K562 (cell line): Measurements from ENCODE around the gene AGMO. TPM values are rescaled to one million over a fixed set of nuclear protein-coding genes. Genes with fewer than 3 reads are reported as not detected.

Source experiments
- ATAC-seq: fragments of 200-7000 bp; cut with Tn5 transposase; 3 replicates; pipeline ENCODE4 v1.9.1; 2020; ENCODE audit warnings: moderate library complexity
- BruUV-seq: library from RNA; stranded (reverse); fragments of 400-500 nt; replicated peaks from 2 replicates; lab custom pipeline; 2021; lab: Mats Ljungman, UMichigan
- CTCF ChIA-PET: fragments of 300-600 bp; formaldehyde crosslinking; extraction: SDS; loops from one replicate; lab custom pipeline; 2021; ENCODE audit warnings: low intra/inter-chr PET ratio; lab: Yijun Ruan, JAX
- POLR2A ChIA-PET: fragments of 300-600, 350-650 bp; sonication (Branson Sonifier 250); formaldehyde crosslinking; extraction: SDS; loops from one replicate; lab custom pipeline; 2021; ENCODE audit warnings: antibody characterized with exemption, inconsistent platforms; lab: Yijun Ruan, JAX
- DNase-seq, 4 experiments: peaks; one replicate each; pipeline versions ENCODE4 v3.0.0 to v3.0.0-alpha.2; 2011 to 2018; ENCODE audit warnings: low spot score in 3 of 4, mixed read lengths in 3 of 4; ENCODE audit errors: extremely low read depth in 1 of 4
- FAIRE-seq: peaks from 2 replicates; lab custom pipeline; 2011; peaks lifted over from hg19 to GRCh38; lab: Jason Lieb, UNC
- H2AFZ ChIP-seq: 2 replicates; pipeline ENCODE4 v1.6.0; 2011; ENCODE audit warnings: low read depth, low read length, control low read depth, inconsistent platforms
- H3K27ac ChIP-seq: fragments of 200-600 bp; 3 replicates; pipeline ENCODE4 v1.8.0; 2011; ENCODE audit warnings: low read depth, mild to moderate bottlenecking, control low read depth, inconsistent platforms, low read length, moderate library complexity, mixed read lengths; ENCODE audit errors: extremely low read depth
- H3K27me3 ChIP-seq, 2 experiments: fragments of 300-600 bp in 1 of 2; 2 replicates in 1 of 2; 3 replicates in 1 of 2; pipeline versions ENCODE4 v1.6.0 to v1.8.0; 2011; ENCODE audit warnings: inconsistent platforms in 2 of 2, low read length in 2 of 2, mild to moderate bottlenecking in 1 of 2, mixed read lengths in 1 of 2, moderate library complexity in 1 of 2; ENCODE audit not compliant: control insufficient read depth in 2 of 2, insufficient read depth in 2 of 2
- H3K36me3 ChIP-seq: fragments of 300-600 bp; 3 replicates; pipeline ENCODE4 v1.8.0; 2011; ENCODE audit warnings: mild to moderate bottlenecking, low read length, inconsistent platforms; ENCODE audit not compliant: control insufficient read depth, insufficient read depth
- H3K4me1 ChIP-seq, 2 experiments: fragments of 200-600 bp in 1 of 2; replicated peaks in 1 of 2; 2 replicates in 1 of 2; 3 replicates in 1 of 2; pipeline versions ENCODE4 v1.5.1 to v1.8.0; 2011; ENCODE audit warnings: inconsistent platforms in 2 of 2, low read length in 2 of 2, mild to moderate bottlenecking in 1 of 2, mixed read lengths in 1 of 2, moderate library complexity in 1 of 2; ENCODE audit not compliant: control insufficient read depth in 2 of 2, insufficient read depth in 2 of 2
- H3K4me2 ChIP-seq: 2 replicates; pipeline ENCODE4 v1.6.1; 2011; ENCODE audit warnings: low read length, control low read depth, inconsistent platforms, mixed read lengths; ENCODE audit not compliant: insufficient read depth
- H3K4me3 ChIP-seq: fragments of 200-600 bp; sonication (generic), shearing (Covaris generic); 2 replicates; pipeline ENCODE4 v1.5.1; 2016; ENCODE audit warnings: control low read depth, inconsistent platforms
- H3K79me2 ChIP-seq: fragments of 200-600 bp; 3 replicates; pipeline ENCODE4 v1.8.0; 2011; ENCODE audit warnings: low read length, inconsistent platforms; ENCODE audit not compliant: control insufficient read depth, insufficient read depth
- H3K9ac ChIP-seq, 2 experiments: 2 replicates each; pipeline versions ENCODE4 v1.6.0 to v1.6.1; 2011; ENCODE audit warnings: low read depth in 2 of 2, low read length in 2 of 2, control low read depth in 1 of 2, inconsistent platforms in 1 of 2, mild to moderate bottlenecking in 1 of 2, mixed read lengths in 1 of 2; ENCODE audit not compliant: insufficient read depth in 1 of 2
- H3K9me1 ChIP-seq: one replicate; pipeline ENCODE4 v1.6.0; 2011; ENCODE audit warnings: inconsistent platforms, mild to moderate bottlenecking, low read length, moderate library complexity; ENCODE audit not compliant: control insufficient read depth, insufficient read depth
- H3K9me3 ChIP-seq: replicated peaks from 2 replicates; pipeline ENCODE4 v1.5.1; 2011; ENCODE audit warnings: low read depth, low read length, inconsistent platforms; ENCODE audit not compliant: control insufficient read depth, insufficient read depth
- H4K20me1 ChIP-seq: replicated peaks from 2 replicates; pipeline ENCODE4 v1.6.1; 2011; ENCODE audit warnings: low read length, inconsistent platforms, mixed read lengths; ENCODE audit not compliant: control insufficient read depth, insufficient read depth
- BMI1 ChIP-seq: fragments of 150-350 bp; IDR thresholded peaks from 2 replicates; pipeline ENCODE4 v1.6.1; 2014; ENCODE audit warnings: low read length
- C11orf30 ChIP-seq: fragments of 450-650 bp; IDR thresholded peaks from 2 replicates; pipeline ENCODE4 v1.6.1; 2016; ENCODE audit warnings: low read depth, mild to moderate bottlenecking
- IFI16 ChIP-seq: fragments of 250-450 bp; sonication (Bioruptor Pico); IDR thresholded peaks from 2 replicates; pipeline ENCODE4 v2.1.2; 2022; ENCODE audit warnings: mild to moderate bottlenecking, inconsistent platforms
- MAFF ChIP-seq: IDR thresholded peaks from 2 replicates; pipeline ENCODE4 v1.6.1; 2012; ENCODE audit warnings: low read length, improper control_type of control experiment
- MAFG ChIP-seq: fragments of 450-650 bp; conservative IDR thresholded peaks from 2 replicates; pipeline ENCODE4 v1.6.1; 2016; ENCODE audit warnings: missing genetic modification characterization, missing compliant biosample characterization
- MAFK ChIP-seq: IDR thresholded peaks from 2 replicates; pipeline ENCODE4 v1.6.1; 2011; ENCODE audit warnings: low read length, improper control_type of control experiment
- RCOR1 ChIP-seq, 2 experiments: IDR thresholded peaks; 2 replicates each; pipeline ENCODE4 v1.6.1; 2012; ENCODE audit warnings: low read depth in 2 of 2, low read length in 2 of 2, borderline replicate concordance in 1 of 2, improper control_type of control experiment in 1 of 2
- THRAP3 ChIP-seq: fragments of 450-650 bp; IDR thresholded peaks from 2 replicates; pipeline ENCODE4 v1.6.1; 2016; ENCODE audit warnings: mild to moderate bottlenecking, inconsistent platforms, borderline replicate concordance
- ZNF316 ChIP-seq: fragments of 450-650 bp; IDR thresholded peaks from 2 replicates; pipeline ENCODE4 v1.6.1; 2016
- WGBS: fragments of 100-300 bp; shearing (Covaris generic); methylation state at CpG from one replicate; pipeline ENCODE4 v1.1.6; 2016; ENCODE audit warnings: low coverage, mixed read lengths; ENCODE audit not compliant: insufficient coverage; ENCODE audit errors: missing lambda C conversion rate; 5-methylcytosine and 5-hydroxymethylcytosine counted together
- in situ Hi-C: fragments of 300-500 bp; cut with MboI; formaldehyde crosslinking; loops from 4 replicates; pipeline ENCODE4 v1.15.0; 2018; ENCODE audit warnings: inconsistent platforms, mixed read lengths
- intact Hi-C: fragments of 100-400 bp; cut with micrococcal nuclease; formaldehyde crosslinking; loops from 2 replicates; pipeline ENCODE4 v1.14.2; 2022
- polyA plus RNA-seq, 8 experiments: library from polyadenylated mRNA; depleted of rRNA in 4 of 8; stranded (reverse) in 5 of 8; unstranded in 3 of 8; fragments of >200 nt; fragmentation: Nextera tagmentation in 2 of 8; fragmentation: Illumina TruSeq in 1 of 8; extraction: Ambion mirVana in 2 of 8; extraction: Trizol in 1 of 8; gene quantifications; 2 replicates each; pipeline versions ENCODE4 v1.2.1 to v1.2.3, GENCODE V29; 2011 to 2014; ENCODE audit warnings: inconsistent platforms in 1 of 8, missing spikeins in 1 of 8
- total RNA-seq, 7 experiments: library from RNA; depleted of rRNA in 6 of 7; stranded (reverse); fragments of >200 nt in 6 of 7; fragmentation: Illumina TruSeq in 2 of 7; extraction: Trizol in 2 of 7; gene quantifications; 2 replicates each; pipeline versions ENCODE4 v1.2.1 to v1.2.3, GENCODE V29; 2011 to 2021; ENCODE audit warnings: low replicate concordance in 1 of 7
- TF ChIP-seq, protein P1 (sequence below): sonication (generic); formaldehyde crosslinking; IDR thresholded peaks from 2 replicates; pipeline ENCODE4 v1.8.0; 2022; ENCODE audit warnings: missing genetic modification reagents, mild to moderate bottlenecking, moderate library complexity, borderline replicate concordance

AGMO gene
- total and polyA plus RNA-seq, 9 of the 15 experiments (the other 6 are each of a cell fraction or from before 2014, with no cell fraction given) = 0.30 to 1.4 (median 0.69) TPM; not detected in 1

DNA sequence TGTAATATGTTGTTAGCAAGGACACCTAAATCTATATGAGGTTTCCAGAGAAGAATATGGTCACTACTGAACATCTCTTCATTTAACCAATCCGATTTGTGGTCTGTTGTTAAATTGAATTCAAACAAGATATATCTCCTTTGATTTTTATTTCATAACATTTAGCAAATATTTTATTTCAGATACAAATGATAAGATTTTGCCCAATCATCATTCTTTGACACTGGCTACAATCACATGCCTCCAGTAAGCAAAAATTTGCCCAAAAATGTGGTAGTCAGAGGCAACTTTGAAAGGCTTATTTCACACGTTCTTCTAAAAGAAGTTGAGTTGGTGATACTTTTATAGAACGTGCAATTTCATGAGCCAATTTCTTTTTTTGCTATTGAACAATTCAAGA is 44.7 kb upstream of the AGMO start:
- no peaks in the 10 kb centered on the region for H3K36me3 ChIP-seq
- FAIRE-seq (no peak), ATAC-seq (no peak), DNase-seq (no peak)
- WGBS = 2% methylated on average over 3 of the region's 3 CpGs
- no TSS peak for BruUV-seq
- no peaks in the 10 kb centered on the region for H4K20me1 ChIP-seq
- no peak for TF ChIP-seq IFI16 (CRISPR knock-in tag)
- TF ChIP-seq BMI1 = no peak
- TF ChIP-seq RCOR1 (IDR thresholded peaks at IDR 0.05; ENCODE audit: borderline replicate concordance in 1 of 2, low read depth in 2 of 2, low read length in 2 of 2) = no peak
- peak; percentile 65; the same call in 1 of the 2 replicates for TF ChIP-seq MAFG (tag)
- TF ChIP-seq THRAP3 = no peak
- TF ChIP-seq, protein P1, sequence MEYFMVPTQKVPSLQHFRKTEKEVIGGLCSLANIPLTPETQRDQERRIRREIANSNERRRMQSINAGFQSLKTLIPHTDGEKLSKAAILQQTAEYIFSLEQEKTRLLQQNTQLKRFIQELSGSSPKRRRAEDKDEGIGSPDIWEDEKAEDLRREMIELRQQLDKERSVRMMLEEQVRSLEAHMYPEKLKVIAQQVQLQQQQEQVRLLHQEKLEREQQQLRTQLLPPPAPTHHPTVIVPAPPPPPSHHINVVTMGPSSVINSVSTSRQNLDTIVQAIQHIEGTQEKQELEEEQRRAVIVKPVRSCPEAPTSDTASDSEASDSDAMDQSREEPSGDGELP = no peak
- peak; percentile 54; the same call in 1 of the 2 replicates for TF ChIP-seq MAFF
- peak; percentile 59 for TF ChIP-seq C11orf30
- peak; percentile 79 for TF ChIP-seq ZNF316
- peak; percentile 43; the same call in 1 of the 2 replicates for TF ChIP-seq MAFK
- no peak overlapping the region for H3K4me2 ChIP-seq
- H3K9ac ChIP-seq = no peak overlapping the region
- ChIA-PET POLR2A (no interaction called here), CTCF (no interaction called here)
- no peaks in the 10 kb centered on the region for H3K9me1 ChIP-seq
- in situ Hi-C loops = no loop called here
- intact Hi-C loops = loop anchor here (10.0 kb wide), 1 partner anchor 458 kb away; no protein-coding TSS in a partner anchor
- no peaks in the 10 kb centered on the region; the same call in none of the 2 replicates for H3K9me3 ChIP-seq
- H3K4me1 ChIP-seq = no peaks in the 10 kb centered on the region
- H3K27me3 ChIP-seq = no peaks in the 10 kb centered on the region
- no peak overlapping the region for H3K4me3 ChIP-seq
- no peaks in the 10 kb centered on the region for H3K79me2 ChIP-seq
- no peak overlapping the region for H3K27ac ChIP-seq
- H2AFZ ChIP-seq = no peak overlapping the region
